Type B pancreatic cell (in vitro differentiated cells): ENCODE results near the gene MORN1. TPM values are rescaled to one million over a fixed set of nuclear protein-coding genes. Genes with fewer than 3 reads are reported as not detected.

ENCODE experiments used
- DNase-seq: peaks from one replicate; pipeline ENCODE4 v3.0.0; 2021; ENCODE audit warnings: mixed read lengths; ENCODE audit not compliant: unreplicated experiment; ENCODE audit errors: extremely low spot score
- H3K27ac Mint-ChIP-seq: 2 replicates; pipeline ENCODE4 v1.8.0; 2021; ENCODE audit warnings: mild to moderate bottlenecking, mixed read lengths
- H3K27me3 Mint-ChIP-seq: 2 replicates; pipeline ENCODE4 v1.8.0; 2021; ENCODE audit warnings: mixed read lengths
- H3K36me3 Mint-ChIP-seq: 2 replicates; pipeline ENCODE4 v1.8.0; 2021; ENCODE audit warnings: mixed read lengths
- H3K4me1 Mint-ChIP-seq: one replicate; pipeline ENCODE4 v1.8.0; 2021; ENCODE audit warnings: mixed read lengths; ENCODE audit not compliant: unreplicated experiment
- H3K4me3 Mint-ChIP-seq: 2 replicates; pipeline ENCODE4 v1.8.0; 2021; ENCODE audit warnings: mild to moderate bottlenecking, mixed read lengths
- H3K9me3 Mint-ChIP-seq: 2 replicates; pipeline ENCODE4 v1.8.0; 2021; ENCODE audit warnings: mixed read lengths
- CTCF ChIP-seq: fragments of 200-600 bp; sonication (generic); conservative IDR thresholded peaks from 2 replicates; pipeline ENCODE4 v1.5.0; 2021; ENCODE audit warnings: antibody characterized with exemption, mild to moderate bottlenecking
- total RNA-seq: library from RNA; stranded (reverse); gene quantifications from 2 replicates; pipeline ENCODE4 v1.2.1, GENCODE V29; 2021; ENCODE audit warnings: low replicate concordance

Gene MORN1
- total RNA-seq, 1 donor from 2014 or later = 27.5 TPM

DNA sequence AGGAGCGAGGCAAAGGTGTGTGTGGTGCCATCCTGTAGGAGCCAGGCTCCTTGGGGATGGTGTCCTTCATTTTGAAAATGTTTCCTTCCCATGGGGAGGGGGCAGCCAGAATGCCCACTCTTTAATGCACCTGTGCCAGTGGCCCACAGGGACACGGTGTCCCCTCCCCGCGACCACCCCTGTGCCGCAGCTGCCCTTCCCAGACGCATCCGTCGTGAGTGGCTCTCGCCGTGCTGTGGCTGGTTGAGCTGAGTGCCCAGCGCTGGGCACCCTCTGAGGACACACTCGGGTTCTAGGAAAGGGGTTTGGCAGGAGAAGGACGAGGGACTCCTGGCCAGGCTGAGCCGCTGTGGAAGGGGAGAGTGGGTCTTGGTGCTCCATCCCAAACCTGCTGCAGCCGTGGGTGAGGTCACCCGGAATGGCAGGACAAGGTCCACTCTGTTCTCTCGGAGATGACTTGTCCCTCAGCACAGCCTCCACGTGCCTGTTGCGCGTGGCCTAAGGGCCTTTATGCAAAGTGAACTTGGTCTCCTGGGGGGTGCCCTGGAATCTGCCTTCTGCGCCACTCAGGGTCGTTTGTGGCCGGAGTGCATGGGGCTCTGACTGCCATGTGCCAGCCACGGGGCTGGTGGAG, 88.9 kb downstream of the MORN1 start:
- TF ChIP-seq CTCF = no peak
- Mint-ChIP-seq H3K27me3 (no peaks in the 10 kb centered on the region), H3K4me3 (no peak overlapping the region), H3K27ac (no peak overlapping the region), H3K36me3 (peaks cover under 1% of the 10 kb centered on the region), H3K4me1 (no peaks in the 10 kb centered on the region), H3K9me3 (no peaks in the 10 kb centered on the region)
- DNase-seq = no peak

DNA sequence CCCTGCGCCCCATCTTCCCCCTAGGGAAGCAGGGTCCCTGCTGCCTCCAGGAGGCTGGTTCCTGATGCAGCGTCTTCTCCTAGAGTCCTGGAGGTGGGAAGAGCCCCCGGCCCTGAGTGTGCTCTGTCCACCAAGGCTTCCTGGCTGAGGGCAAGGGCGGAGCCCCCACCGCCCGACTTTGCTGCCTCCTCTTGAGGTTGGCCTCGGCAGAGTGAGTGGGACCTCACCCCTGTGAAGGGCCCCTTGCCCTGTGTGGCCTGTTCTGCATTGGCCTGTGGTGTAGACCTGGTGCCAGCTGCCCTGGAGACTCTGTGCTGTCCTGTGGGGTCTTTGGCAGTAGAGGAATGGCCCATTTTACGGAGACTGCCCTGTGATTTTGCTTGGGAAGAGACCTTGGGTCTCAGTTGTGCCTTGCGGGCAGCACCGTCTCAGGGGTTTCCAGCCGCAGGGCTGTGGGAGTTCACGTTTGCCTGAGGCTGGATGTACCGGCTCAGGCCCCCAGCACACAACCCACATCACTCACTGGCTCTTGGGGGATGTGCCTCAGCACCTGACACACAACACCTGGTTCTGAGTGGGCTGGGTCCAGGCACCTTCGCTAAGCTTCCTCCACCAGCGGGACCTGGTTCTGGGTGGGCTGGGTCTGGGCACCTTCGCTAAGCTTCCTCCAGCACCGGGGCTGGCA, 89.6 kb downstream of the MORN1 start:
- Mint-ChIP-seq H3K27ac (no peak overlapping the region), H3K36me3 (no peaks in the 10 kb centered on the region), H3K27me3 (no peaks in the 10 kb centered on the region), H3K4me1 (no peaks in the 10 kb centered on the region), H3K9me3 (no peaks in the 10 kb centered on the region), H3K4me3 (no peak overlapping the region)
- DNase-seq = no peak
- no peak for TF ChIP-seq CTCF

- no peak overlapping the region for H3K27ac Mint-ChIP-seq
- TF ChIP-seq CTCF = no peak
- no peaks in the 10 kb centered on the region for H3K36me3 Mint-ChIP-seq
- DNase-seq = no peak
- no peak overlapping the region for H3K4me3 Mint-ChIP-seq
- H3K4me1 Mint-ChIP-seq = peaks cover 5% of the 10 kb centered on the region
- no peaks in the 10 kb centered on the region for H3K9me3 Mint-ChIP-seq
- no peaks in the 10 kb centered on the region for H3K27me3 Mint-ChIP-seq
Measured at GRCh38 chr1:2300851-2301606, 90.3 kb downstream of the MORN1 start.

DNA sequence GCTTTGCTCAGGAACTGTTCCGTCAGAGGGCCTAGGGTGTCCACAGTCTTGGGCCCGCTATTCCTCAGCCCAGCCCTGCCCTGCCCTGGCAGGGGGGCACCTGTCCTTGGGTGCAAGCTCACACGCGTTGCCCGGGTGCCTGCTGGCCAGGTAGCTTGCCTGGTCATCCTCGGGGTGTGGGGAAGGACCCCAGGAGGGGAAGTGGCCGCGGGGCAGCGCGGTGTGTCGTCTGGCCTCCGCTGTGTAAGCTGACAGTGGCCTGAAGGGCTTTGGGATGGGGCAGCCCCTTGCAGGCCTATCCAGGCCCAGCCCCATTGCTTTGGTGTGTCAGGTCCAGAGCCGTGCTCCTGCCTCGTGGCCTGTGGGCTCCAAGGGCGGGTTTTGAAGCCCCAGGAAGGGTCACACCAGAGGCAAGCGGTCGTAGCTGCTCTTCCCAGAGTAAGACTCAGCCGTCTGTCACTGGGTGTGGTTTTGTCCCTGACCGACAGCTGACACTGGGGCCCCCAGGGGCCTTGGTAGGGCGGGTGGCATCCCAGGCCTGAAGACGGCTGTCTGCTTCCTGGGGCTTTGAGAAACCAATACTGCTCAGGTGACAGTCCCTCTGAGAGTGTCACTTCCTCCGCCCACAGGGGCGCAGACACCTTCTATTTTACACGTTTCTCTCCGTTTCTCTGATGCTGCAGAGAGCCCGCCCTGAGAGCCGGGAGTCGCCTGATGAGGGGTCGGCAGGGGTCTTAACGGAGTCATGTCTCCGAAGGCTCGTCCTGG, 91.2 kb downstream of the MORN1 start:
- H3K27ac Mint-ChIP-seq = no peak overlapping the region
- no peaks in the 10 kb centered on the region for H3K9me3 Mint-ChIP-seq
- H3K4me1 Mint-ChIP-seq = peaks cover 5% of the 10 kb centered on the region
- DNase-seq = no peak
- no peaks in the 10 kb centered on the region for H3K36me3 Mint-ChIP-seq
- TF ChIP-seq CTCF = no peak
- H3K27me3 Mint-ChIP-seq = no peaks in the 10 kb centered on the region
- H3K4me3 Mint-ChIP-seq = no peak overlapping the region

DNA sequence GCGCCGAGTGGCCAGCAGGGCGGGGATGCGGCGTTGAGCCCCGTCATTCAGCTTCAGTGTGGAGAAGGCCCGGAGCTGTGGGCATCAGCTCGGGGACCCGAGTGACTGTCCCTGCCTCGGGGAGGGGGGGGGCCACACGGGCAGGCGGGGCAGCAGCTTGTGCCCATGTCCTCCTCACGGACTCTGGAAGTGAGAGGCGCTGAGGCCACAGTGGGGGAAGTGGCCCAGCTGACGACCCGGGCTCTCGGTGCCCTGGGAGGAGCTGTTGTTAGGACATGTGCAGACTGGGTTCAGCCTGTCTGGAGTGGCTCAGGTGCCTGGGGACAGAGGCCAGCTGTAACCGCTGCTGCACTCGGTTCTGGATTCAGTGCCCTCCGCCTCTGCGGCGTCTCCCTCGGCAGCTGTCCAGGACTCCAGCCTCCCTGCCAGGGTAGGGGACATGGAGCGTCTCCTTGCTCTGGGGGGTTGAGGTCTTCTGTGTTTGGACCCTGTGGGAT, 92.2 kb downstream of the MORN1 start:
- no peak for DNase-seq
- no peak overlapping the region for H3K4me3 Mint-ChIP-seq
- H3K4me1 Mint-ChIP-seq = peaks cover 5% of the 10 kb centered on the region
- TF ChIP-seq CTCF = no peak
- H3K27ac Mint-ChIP-seq = no peak overlapping the region
- H3K36me3 Mint-ChIP-seq = no peaks in the 10 kb centered on the region
- H3K9me3 Mint-ChIP-seq = no peaks in the 10 kb centered on the region
- no peaks in the 10 kb centered on the region for H3K27me3 Mint-ChIP-seq
